Melanocyte of skin (primary cell): Measurements from ENCODE around the gene CEP57L1. TPM values are rescaled to one million over a fixed set of nuclear protein-coding genes. Genes with fewer than 3 reads are reported as not detected.

Source experiments
- small RNA-seq, 2 donors: library from RNA; depleted of rRNA; stranded (forward); fragments of <200 nt; gene quantifications; one replicate each; pipeline ENCODE3, GENCODE V24; 2012
- total RNA-seq, 2 donors: library from RNA; depleted of rRNA; stranded (reverse); fragments of >200 nt; gene quantifications; 2 replicates each; pipeline ENCODE4 v1.2.3, GENCODE V29; 2012

The CEP57L1 gene
- 10 to 100 TPM; 16.9 to 26.3 TPM for total RNA-seq

GRCh38 chr6:109095036-109095834 lies at the start of gene CEP57L1:
TSS of gene CEP57L1 (plus strand) at chr6:109095507. CDS start at chr6:109145222, 49,715 bp downstream.

GRCh38 chr6:109094416-109095035 lies 781 bp upstream of the CEP57L1 start, which contains the start of gene SESN1:
TSS of gene SESN1 (minus strand) at chr6:109094846. CDS start at chr6:109094073, 773 bp downstream.

Small RNA genes within 50 kb of the gene (small RNA-seq; reads per million reads assigned to genes)
- gene RNU6-653P = 0 reads per million in 2 donors

Other genes with a start within 250 kb of the CEP57L1 start
- 1 to 10 TPM; 1.7 TPM for gene ARMC2, start 247.1 kb upstream of the CEP57L1 start, total RNA-seq
- 10 to 100 TPM; 14.7 to 23.7 TPM for gene SESN1, start 661 bp upstream of the CEP57L1 start, total RNA-seq